Measurements from ENCODE around the gene BTBD9. TPM values are rescaled to one million over a fixed set of nuclear protein-coding genes. Genes with fewer than 3 reads are reported as not detected.

BTBD9 gene
- total RNA-seq, 1 donor from 2014 or later = 4.5 TPM

GRCh38 chr6:38566295-38567030 lies 73.3 kb downstream of the BTBD9 start:
- H3K36me3 ChIP-seq (ENCODE audit: control insufficient read depth, insufficient read depth, low read length) = no peaks in the 10 kb centered on the region
- H3K27me3 ChIP-seq (ENCODE audit: control insufficient read depth, insufficient read depth, low read length) = no peaks in the 10 kb centered on the region
- FAIRE-seq = no peak
- no peak for TF ChIP-seq CTCF (IDR thresholded peaks at IDR 0.05; ENCODE audit: insufficient read depth, low read length, severe bottlenecking)
- no peak overlapping the region for H3K4me3 ChIP-seq (ENCODE audit: low read depth, low read length)
- no peak for DNase-seq (ENCODE audit: low read depth)

GRCh38 chr6:38564301-38564700 lies 75.4 kb downstream of the BTBD9 start:
- no peak for DNase-seq (ENCODE audit: low read depth)
- H3K4me3 ChIP-seq (ENCODE audit: low read depth, low read length) = no peak overlapping the region
- no peak for FAIRE-seq
- TF ChIP-seq CTCF (IDR thresholded peaks at IDR 0.05; ENCODE audit: insufficient read depth, low read length, severe bottlenecking) = no peak
- H3K36me3 ChIP-seq (ENCODE audit: control insufficient read depth, insufficient read depth, low read length) = no peaks in the 10 kb centered on the region
- no peaks in the 10 kb centered on the region for H3K27me3 ChIP-seq (ENCODE audit: control insufficient read depth, insufficient read depth, low read length)

DNA sequence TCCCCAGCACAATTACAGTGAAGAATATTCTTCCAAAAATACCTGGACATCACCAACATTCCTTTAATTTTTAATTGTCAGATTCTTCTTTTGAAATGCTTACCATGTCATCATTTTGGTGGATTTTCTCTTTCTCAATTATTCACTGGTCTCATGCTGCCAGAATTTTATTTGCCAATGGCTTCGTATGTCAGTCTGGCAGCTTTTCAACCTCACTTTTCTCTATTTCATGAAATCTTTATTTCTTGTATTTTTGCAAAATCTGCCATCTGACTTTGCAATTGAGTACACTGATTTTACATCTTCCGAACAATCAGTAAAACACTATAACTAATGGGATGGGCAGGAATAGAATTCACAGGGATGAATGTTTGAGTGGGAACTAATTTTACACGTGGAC lies 84.1 kb downstream of the BTBD9 start:
- Histone ChIP-seq H3K36me3 (ENCODE audit: control insufficient read depth, insufficient read depth, low read length) (no peaks in the 10 kb centered on the region), H3K27me3 (ENCODE audit: control insufficient read depth, insufficient read depth, low read length) (no peaks in the 10 kb centered on the region), H3K4me3 (ENCODE audit: low read depth, low read length) (no peak overlapping the region)
- FAIRE-seq = no peak
- DNase-seq (ENCODE audit: low read depth) = no peak
- no peak for TF ChIP-seq CTCF (IDR thresholded peaks at IDR 0.05; ENCODE audit: insufficient read depth, low read length, severe bottlenecking)

GRCh38 chr6:38554700-38555413 lies 84.9 kb downstream of the BTBD9 start:
- no peak for TF ChIP-seq CTCF (IDR thresholded peaks at IDR 0.05; ENCODE audit: insufficient read depth, low read length, severe bottlenecking)
- FAIRE-seq (no peak), DNase-seq (ENCODE audit: low read depth) (peak; percentile 57)
- no peaks in the 10 kb centered on the region for H3K36me3 ChIP-seq (ENCODE audit: control insufficient read depth, insufficient read depth, low read length)
- no peak overlapping the region for H3K4me3 ChIP-seq (ENCODE audit: low read depth, low read length)
- no peaks in the 10 kb centered on the region for H3K27me3 ChIP-seq (ENCODE audit: control insufficient read depth, insufficient read depth, low read length)

- no peak for FAIRE-seq
- H3K36me3 ChIP-seq (ENCODE audit: control insufficient read depth, insufficient read depth, low read length) = no peaks in the 10 kb centered on the region
- no peak for TF ChIP-seq CTCF (IDR thresholded peaks at IDR 0.05; ENCODE audit: insufficient read depth, low read length, severe bottlenecking)
- H3K4me3 ChIP-seq (ENCODE audit: low read depth, low read length) = no peak overlapping the region
- H3K27me3 ChIP-seq (ENCODE audit: control insufficient read depth, insufficient read depth, low read length) = no peaks in the 10 kb centered on the region
- no peak for DNase-seq (ENCODE audit: low read depth)
Observed at GRCh38 chr6:38554014-38554413, 85.7 kb downstream of the BTBD9 start.

Measured in bronchial epithelial cell (primary cell).